HEK293T (cell line): ENCODE measurements around the gene BCL11A.

ENCODE experiments used
- ARNT ChIP-seq: fragments of 450-650 bp; IDR thresholded peaks from 2 replicates; pipeline ENCODE4 v1.6.1; 2017; ENCODE audit warnings: mild to moderate bottlenecking
- BHLHE40 ChIP-seq: fragments of 450-650 bp; IDR thresholded peaks from 2 replicates; pipeline ENCODE4 v1.6.1; 2016; ENCODE audit warnings: mild to moderate bottlenecking, moderate library complexity, borderline replicate concordance
- HDGF ChIP-seq: fragments of 450-650 bp; IDR thresholded peaks from 2 replicates; pipeline ENCODE4 v1.6.1; 2017; ENCODE audit warnings: antibody characterized with exemption, borderline replicate concordance
- PKNOX1 ChIP-seq: fragments of 450-650 bp; IDR thresholded peaks from 2 replicates; pipeline ENCODE4 v1.6.1; 2016
- SP1 ChIP-seq: fragments of 450-650 bp; IDR thresholded peaks from 2 replicates; pipeline ENCODE4 v1.6.1; 2017
- TARDBP ChIP-seq: fragments of 450-650 bp; IDR thresholded peaks from 2 replicates; pipeline ENCODE4 v1.6.1; 2016

- TF ChIP-seq ARNT (no peak), SP1 (no peak), HDGF (no peak), BHLHE40 (no peak), PKNOX1 (no peak), TARDBP (no peak)
Observed at GRCh38 chr2:60411295-60411694, 142.2 kb downstream of the BCL11A start.
